Mesenchymal stem cell (in vitro differentiated cells and primary cell): ENCODE data around the gene NIFK.

Source experiments
- DNase-seq: peaks from one replicate; pipeline ENCODE4 v3.0.0-alpha.2; 2013
- H2AFZ ChIP-seq: one replicate; pipeline ENCODE4 v1.6.1; 2013; ENCODE audit warnings: low read depth, mild to moderate bottlenecking, control low read depth, inconsistent platforms, low read length, moderate library complexity
- H2AK5ac ChIP-seq: 2 replicates; pipeline ENCODE4 v1.6.1; 2013; ENCODE audit warnings: low read length, moderate library complexity, mild to moderate bottlenecking, inconsistent platforms; ENCODE audit not compliant: severe bottlenecking
- H2BK120ac ChIP-seq: one replicate; pipeline ENCODE4 v1.6.1; 2013; ENCODE audit warnings: low read depth, mild to moderate bottlenecking, inconsistent platforms, low read length, moderate library complexity
- H2BK12ac ChIP-seq, 2 experiments: one replicate each; pipeline ENCODE4 v1.6.1; 2013; ENCODE audit warnings: inconsistent platforms in 2 of 2, low read length in 2 of 2, mild to moderate bottlenecking in 2 of 2, moderate library complexity in 2 of 2, control low read depth in 1 of 2
- H2BK15ac ChIP-seq: one replicate; pipeline ENCODE4 v1.6.1; 2013; ENCODE audit warnings: mild to moderate bottlenecking, low read depth, inconsistent platforms; ENCODE audit not compliant: poor library complexity, severe bottlenecking
- H2BK5ac ChIP-seq: 2 replicates; pipeline ENCODE4 v1.6.1; 2013; ENCODE audit warnings: low read depth, mild to moderate bottlenecking, low read length, control low read depth, inconsistent platforms; ENCODE audit not compliant: poor library complexity, severe bottlenecking
- H3K14ac ChIP-seq, 2 experiments: one replicate each; pipeline ENCODE4 v1.6.1; 2013; ENCODE audit warnings: inconsistent platforms in 2 of 2, low read length in 2 of 2, control low read depth in 1 of 2, mild to moderate bottlenecking in 1 of 2, moderate library complexity in 1 of 2
- H3K18ac ChIP-seq, 2 experiments: one replicate each; pipeline ENCODE4 v1.6.1; 2013; ENCODE audit warnings: inconsistent platforms in 2 of 2, low read length in 2 of 2, control low read depth in 1 of 2, low read depth in 1 of 2, mild to moderate bottlenecking in 1 of 2
- H3K23ac ChIP-seq, 2 experiments: one replicate each; pipeline ENCODE4 v1.6.1; 2013; ENCODE audit warnings: inconsistent platforms in 2 of 2, low read length in 2 of 2, mild to moderate bottlenecking in 2 of 2, moderate library complexity in 2 of 2, control low read depth in 1 of 2
- H3K27ac ChIP-seq: 2 replicates; pipeline ENCODE4 v1.5.1; 2013; ENCODE audit warnings: mild to moderate bottlenecking, moderate library complexity, low read length, control low read depth, inconsistent platforms; ENCODE audit not compliant: poor library complexity, severe bottlenecking
- H3K27me3 ChIP-seq, 2 experiments: 2 replicates each; pipeline versions ENCODE4 v1.6.1 to v1.7.0; 2013; ENCODE audit warnings: low read length in 2 of 2, mild to moderate bottlenecking in 2 of 2, moderate library complexity in 2 of 2, control low read depth in 1 of 2, inconsistent platforms in 1 of 2; ENCODE audit not compliant: control insufficient read depth in 1 of 2, insufficient read depth in 1 of 2
- H3K36me3 ChIP-seq, 2 experiments: 2 replicates each; pipeline versions ENCODE4 v1.6.1 to v1.7.0; 2013; ENCODE audit warnings: low read length in 2 of 2, control low read depth in 1 of 2, inconsistent platforms in 1 of 2, low read depth in 1 of 2, mild to moderate bottlenecking in 1 of 2; ENCODE audit not compliant: insufficient read depth in 2 of 2, control insufficient read depth in 1 of 2
- H3K4ac ChIP-seq, 2 experiments: one replicate each; pipeline ENCODE4 v1.6.1; 2013; ENCODE audit warnings: inconsistent platforms in 2 of 2, low read length in 2 of 2, mild to moderate bottlenecking in 2 of 2, moderate library complexity in 2 of 2, control low read depth in 1 of 2, low read depth in 1 of 2
- H3K4me1 ChIP-seq: 2 replicates; pipeline ENCODE4 v1.6.1; 2013; ENCODE audit warnings: low read depth, low read length, control low read depth; ENCODE audit not compliant: control insufficient read depth, insufficient read depth
- H3K4me2 ChIP-seq: 2 replicates; pipeline ENCODE4 v1.6.1; 2013; ENCODE audit warnings: low read length, mild to moderate bottlenecking, inconsistent platforms; ENCODE audit not compliant: poor library complexity, severe bottlenecking
- H3K4me3 ChIP-seq, 2 experiments: 2 replicates each; pipeline versions ENCODE4 v1.5.1 to v1.7.0; 2013; ENCODE audit warnings: low read length in 2 of 2, mild to moderate bottlenecking in 2 of 2, control low read depth in 1 of 2, low read depth in 1 of 2; ENCODE audit not compliant: insufficient read depth in 1 of 2
- H3K79me1 ChIP-seq: replicated peaks from 2 replicates; pipeline ENCODE4 v1.6.1; 2013; ENCODE audit warnings: mild to moderate bottlenecking, control low read depth, low read length, inconsistent platforms; ENCODE audit not compliant: poor library complexity, severe bottlenecking
- H3K9ac ChIP-seq: 2 replicates; pipeline ENCODE4 v1.7.0; 2013; ENCODE audit warnings: mild to moderate bottlenecking, low read length, moderate library complexity
- H3K9me3 ChIP-seq: 2 replicates; pipeline ENCODE4 v1.7.0; 2013; ENCODE audit warnings: mild to moderate bottlenecking, low read length; ENCODE audit not compliant: control insufficient read depth
- H4K8ac ChIP-seq: one replicate; pipeline ENCODE4 v1.6.1; 2013; ENCODE audit warnings: inconsistent platforms, mild to moderate bottlenecking, low read length, moderate library complexity
- H4K91ac ChIP-seq: one replicate; pipeline ENCODE4 v1.6.1; 2013; ENCODE audit warnings: mild to moderate bottlenecking, low read length, inconsistent platforms
- WGBS: methylation state at CpG from one replicate; pipeline ENCODE4 v1.1.7; 2013; ENCODE audit warnings: mixed read lengths; 5-methylcytosine and 5-hydroxymethylcytosine counted together

Gene NIFK

GRCh38 chr2:121722479-121722878, 14.2 kb downstream of the NIFK start:
- H3K23ac ChIP-seq = no peak overlapping the region
- H3K27me3 ChIP-seq = no peaks in the 10 kb centered on the region
- H2BK12ac ChIP-seq = no peak overlapping the region
- H2AFZ ChIP-seq = no peak overlapping the region
- peak overlapping the region in 1 of 2 experiments; percentile 54 for H3K4me3 ChIP-seq
- no peak overlapping the region for H3K4me2 ChIP-seq
- no peak overlapping the region for H2BK120ac ChIP-seq
- no peak overlapping the region for H4K8ac ChIP-seq
- H2AK5ac ChIP-seq = peak overlapping the region; percentile 60
- H3K14ac ChIP-seq = no peak overlapping the region
- no peak overlapping the region for H4K91ac ChIP-seq
- WGBS = 77% methylated on average over 5 of the region's 5 CpGs
- peaks cover 3% of the 10 kb centered on the region for H3K4me1 ChIP-seq
- no peak overlapping the region for H2BK5ac ChIP-seq
- H3K18ac ChIP-seq = no peak overlapping the region
- peak overlapping the region; percentile 79 for H3K27ac ChIP-seq
- DNase-seq = peak; percentile 76
- H3K9ac ChIP-seq = peak overlapping the region; percentile 75
- H3K36me3 ChIP-seq = peaks cover 8 to 17% of the 10 kb centered on the region in 2 experiments
- H3K9me3 ChIP-seq = no peaks in the 10 kb centered on the region
- H2BK15ac ChIP-seq = no peak overlapping the region
- no peaks in the 10 kb centered on the region for H3K79me1 ChIP-seq
- no peak overlapping the region for H3K4ac ChIP-seq

DNA sequence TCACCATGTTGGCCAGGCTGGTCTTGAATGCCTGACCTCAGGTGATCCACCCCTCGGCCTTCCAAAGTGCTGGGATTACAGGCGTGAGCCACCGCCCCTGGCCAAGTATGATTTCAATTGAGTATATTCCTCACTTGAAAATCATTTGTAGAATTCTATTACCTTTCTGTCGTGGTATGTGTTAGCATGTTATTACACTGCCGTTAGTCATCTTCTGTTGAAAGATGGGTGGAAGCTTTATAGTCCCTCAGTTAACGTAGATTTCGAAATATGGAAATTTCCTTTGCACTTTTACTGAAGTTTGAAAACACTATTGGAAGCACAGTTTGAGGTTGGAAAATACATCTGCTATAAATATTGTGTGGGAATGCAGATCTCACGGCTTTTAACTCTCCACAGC, 14.7 kb downstream of the NIFK start:
- H3K18ac ChIP-seq = no peak overlapping the region
- no peak overlapping the region for H2AFZ ChIP-seq
- H2AK5ac ChIP-seq = no peak overlapping the region
- no peak overlapping the region for H2BK120ac ChIP-seq
- no peak overlapping the region for H2BK5ac ChIP-seq
- no peak overlapping the region for H4K91ac ChIP-seq
- H3K4me3 ChIP-seq = peak overlapping the region in 1 of 2 experiments; percentile 54
- peaks cover 8 to 12% of the 10 kb centered on the region in 2 experiments for H3K36me3 ChIP-seq
- no peak overlapping the region for H2BK15ac ChIP-seq
- H3K9ac ChIP-seq = peak overlapping the region; percentile 75
- WGBS = 73% methylated on average over 7 of the region's 8 CpGs
- no peak overlapping the region for H3K14ac ChIP-seq
- peaks cover 3% of the 10 kb centered on the region for H3K4me1 ChIP-seq
- peak; percentile 83 for DNase-seq
- no peak overlapping the region for H2BK12ac ChIP-seq
- no peaks in the 10 kb centered on the region for H3K9me3 ChIP-seq
- H3K23ac ChIP-seq = no peak overlapping the region
- H3K4me2 ChIP-seq = no peak overlapping the region
- H3K79me1 ChIP-seq = no peaks in the 10 kb centered on the region
- H3K27ac ChIP-seq = peak overlapping the region; percentile 79
- no peak overlapping the region for H3K4ac ChIP-seq
- H4K8ac ChIP-seq = no peak overlapping the region
- H3K27me3 ChIP-seq = no peaks in the 10 kb centered on the region

GRCh38 chr2:121717529-121717928, 19.1 kb downstream of the NIFK start:
- Histone ChIP-seq H4K91ac (no peak overlapping the region), H2BK120ac (no peak overlapping the region), H3K9me3 (no peaks in the 10 kb centered on the region), H3K18ac (no peak overlapping the region), H3K36me3 (no peaks in the 10 kb centered on the region), H2AFZ (no peak overlapping the region), H2BK5ac (no peak overlapping the region), H3K4ac (no peak overlapping the region), H3K79me1 (no peaks in the 10 kb centered on the region), H4K8ac (no peak overlapping the region), H3K14ac (no peak overlapping the region), H2BK15ac (no peak overlapping the region), H3K27ac (no peak overlapping the region), H3K4me3 (no peak overlapping the region), H3K9ac (no peak overlapping the region), H2AK5ac (no peak overlapping the region), H3K4me1 (peaks cover 1% of the 10 kb centered on the region), H3K4me2 (no peak overlapping the region), H3K27me3 (no peaks in the 10 kb centered on the region), H3K23ac (no peak overlapping the region), H2BK12ac (no peak overlapping the region)
- WGBS = 100% methylated on average over 3 of the region's 6 CpGs
- no peak for DNase-seq

GRCh38 chr2:121716126-121716525, 20.5 kb downstream of the NIFK start:
- Histone ChIP-seq H3K9me3 (no peaks in the 10 kb centered on the region), H3K14ac (no peak overlapping the region), H4K91ac (no peak overlapping the region), H3K9ac (no peak overlapping the region), H2BK5ac (no peak overlapping the region), H3K27me3 (no peaks in the 10 kb centered on the region), H2BK12ac (no peak overlapping the region), H3K79me1 (no peaks in the 10 kb centered on the region), H3K4me1 (peaks cover 1% of the 10 kb centered on the region), H3K18ac (no peak overlapping the region), H3K27ac (no peak overlapping the region), H2BK15ac (no peak overlapping the region), H3K4me2 (no peak overlapping the region), H3K36me3 (no peaks in the 10 kb centered on the region), H4K8ac (no peak overlapping the region), H2AK5ac (no peak overlapping the region), H3K23ac (no peak overlapping the region), H2AFZ (no peak overlapping the region), H2BK120ac (no peak overlapping the region), H3K4ac (no peak overlapping the region), H3K4me3 (no peak overlapping the region)
- no CpG with 5 or more reads among the region's 1 CpG for WGBS
- DNase-seq = no peak
